ENCODE data around the gene LAMA2.

The LAMA2 gene

GRCh38 chr6:128963561-128963960 lies 80.6 kb downstream of the LAMA2 start:
- H3K27me3 ChIP-seq (ENCODE audit: low read depth, low read length) = no peaks in the 10 kb centered on the region
- no peaks in the 10 kb centered on the region for H3K9me3 ChIP-seq (ENCODE audit: insufficient read depth, low read length)
- H3K79me2 ChIP-seq (ENCODE audit: low read length) = no peaks in the 10 kb centered on the region
- H4K20me1 ChIP-seq (ENCODE audit: insufficient read depth, low read length) = no peaks in the 10 kb centered on the region
- no peaks in the 10 kb centered on the region for H3K36me3 ChIP-seq (replicated peaks; ENCODE audit: low read depth, low read length)
- H3K4me3 ChIP-seq (ENCODE audit: low read length) = no peak overlapping the region
- TF ChIP-seq CTCF (IDR thresholded peaks at IDR 0.05; ENCODE audit: low read depth, low read length) (no peak), EZH2phosphoT487 (IDR thresholded peaks at IDR 0.05; ENCODE audit: low read depth) (no peak)
- no peaks in the 10 kb centered on the region for H3K4me1 ChIP-seq (ENCODE audit: low read length)
- H3K4me2 ChIP-seq (ENCODE audit: low read length) = no peak overlapping the region
- H2AFZ ChIP-seq (ENCODE audit: low read depth, low read length) = no peak overlapping the region
- no peak overlapping the region for H3K9ac ChIP-seq (ENCODE audit: low read length)
- H3K27ac ChIP-seq (ENCODE audit: low read length) = no peak overlapping the region

- no peaks in the 10 kb centered on the region for H3K9me3 ChIP-seq (ENCODE audit: insufficient read depth, low read length)
- no peaks in the 10 kb centered on the region for H4K20me1 ChIP-seq (ENCODE audit: insufficient read depth, low read length)
- no peak overlapping the region for H3K4me2 ChIP-seq (ENCODE audit: low read length)
- no peaks in the 10 kb centered on the region for H3K79me2 ChIP-seq (ENCODE audit: low read length)
- H2AFZ ChIP-seq (ENCODE audit: low read depth, low read length) = no peak overlapping the region
- H3K4me1 ChIP-seq (ENCODE audit: low read length) = no peaks in the 10 kb centered on the region
- no peak overlapping the region for H3K27ac ChIP-seq (ENCODE audit: low read length)
- no peak overlapping the region for H3K9ac ChIP-seq (ENCODE audit: low read length)
- no peak overlapping the region for H3K4me3 ChIP-seq (ENCODE audit: low read length)
- TF ChIP-seq EZH2phosphoT487 (IDR thresholded peaks at IDR 0.05; ENCODE audit: low read depth) (no peak), CTCF (IDR thresholded peaks at IDR 0.05; ENCODE audit: low read depth, low read length) (no peak)
- H3K36me3 ChIP-seq (replicated peaks; ENCODE audit: low read depth, low read length) = no peaks in the 10 kb centered on the region
- H3K27me3 ChIP-seq (ENCODE audit: low read depth, low read length) = no peaks in the 10 kb centered on the region
These were observed 81.4 kb downstream of the LAMA2 start for GRCh38 chr6:128964233-128964755.

GRCh38 chr6:128964771-128965170 lies 81.8 kb downstream of the LAMA2 start:
- Histone ChIP-seq H3K27me3 (ENCODE audit: low read depth, low read length) (no peaks in the 10 kb centered on the region), H3K79me2 (ENCODE audit: low read length) (no peaks in the 10 kb centered on the region), H3K4me1 (ENCODE audit: low read length) (no peaks in the 10 kb centered on the region), H3K36me3 (replicated peaks; ENCODE audit: low read depth, low read length) (no peaks in the 10 kb centered on the region), H3K4me3 (ENCODE audit: low read length) (no peak overlapping the region), H2AFZ (ENCODE audit: low read depth, low read length) (no peak overlapping the region), H3K9me3 (ENCODE audit: insufficient read depth, low read length) (no peaks in the 10 kb centered on the region), H3K27ac (ENCODE audit: low read length) (no peak overlapping the region), H3K9ac (ENCODE audit: low read length) (no peak overlapping the region), H4K20me1 (ENCODE audit: insufficient read depth, low read length) (no peaks in the 10 kb centered on the region), H3K4me2 (ENCODE audit: low read length) (no peak overlapping the region)
- TF ChIP-seq EZH2phosphoT487 (IDR thresholded peaks at IDR 0.05; ENCODE audit: low read depth) (no peak), CTCF (IDR thresholded peaks at IDR 0.05; ENCODE audit: low read depth, low read length) (no peak)

- H3K27me3 ChIP-seq (ENCODE audit: low read depth, low read length) = no peaks in the 10 kb centered on the region
- no peaks in the 10 kb centered on the region for H3K36me3 ChIP-seq (replicated peaks; ENCODE audit: low read depth, low read length)
- no peak overlapping the region for H3K4me3 ChIP-seq (ENCODE audit: low read length)
- no peaks in the 10 kb centered on the region for H3K79me2 ChIP-seq (ENCODE audit: low read length)
- H4K20me1 ChIP-seq (ENCODE audit: insufficient read depth, low read length) = no peaks in the 10 kb centered on the region
- H3K9me3 ChIP-seq (ENCODE audit: insufficient read depth, low read length) = no peaks in the 10 kb centered on the region
- no peaks in the 10 kb centered on the region for H3K4me1 ChIP-seq (ENCODE audit: low read length)
- H2AFZ ChIP-seq (ENCODE audit: low read depth, low read length) = no peak overlapping the region
- no peak overlapping the region for H3K4me2 ChIP-seq (ENCODE audit: low read length)
- no peak overlapping the region for H3K27ac ChIP-seq (ENCODE audit: low read length)
- no peak overlapping the region for H3K9ac ChIP-seq (ENCODE audit: low read length)
- TF ChIP-seq CTCF (IDR thresholded peaks at IDR 0.05; ENCODE audit: low read depth, low read length) (no peak), EZH2phosphoT487 (IDR thresholded peaks at IDR 0.05; ENCODE audit: low read depth) (no peak)
These were observed 84.0 kb downstream of the LAMA2 start for GRCh38 chr6:128966934-128967333.
